Omental fat pad (tissue), 4 donors: ENCODE measurements around the gene CIC. TPM values are rescaled to one million over a fixed set of nuclear protein-coding genes. Genes with fewer than 3 reads are reported as not detected.
A peak's percentile ranks its signal among the peaks of the same experiment; 100 is the strongest.

ENCODE experiments used
- ATAC-seq: fragments of 150-250 bp; one replicate; pipeline ENCODE4 v1.9.1; 2016; ENCODE audit warnings: mild to moderate bottlenecking, moderate library complexity; ENCODE audit not compliant: low FRiP score
- DNase-seq: peaks from one replicate; pipeline ENCODE4 v3.0.0-alpha.2; 2019; ENCODE audit warnings: low spot score
- total RNA-seq, 4 donors: library from RNA; depleted of rRNA; stranded (reverse); fragments of >200 nt; gene quantifications; one replicate each; pipeline ENCODE4 v1.1.0, GENCODE V29; 2016
- TF ChIP-seq, protein P1 (sequence below), 3 donors: fragments of 450-650 bp; IDR thresholded peaks; one replicate each; pipeline ENCODE4 v1.5.1; 2016 to 2017; ENCODE audit warnings: antibody characterized with exemption in 3 of 3, mild to moderate bottlenecking in 3 of 3, moderate library complexity in 2 of 3

Gene CIC
- total RNA-seq, 4 donors from 2014 or later = 15.7 to 26.3 (median 21.0) TPM

DNA sequence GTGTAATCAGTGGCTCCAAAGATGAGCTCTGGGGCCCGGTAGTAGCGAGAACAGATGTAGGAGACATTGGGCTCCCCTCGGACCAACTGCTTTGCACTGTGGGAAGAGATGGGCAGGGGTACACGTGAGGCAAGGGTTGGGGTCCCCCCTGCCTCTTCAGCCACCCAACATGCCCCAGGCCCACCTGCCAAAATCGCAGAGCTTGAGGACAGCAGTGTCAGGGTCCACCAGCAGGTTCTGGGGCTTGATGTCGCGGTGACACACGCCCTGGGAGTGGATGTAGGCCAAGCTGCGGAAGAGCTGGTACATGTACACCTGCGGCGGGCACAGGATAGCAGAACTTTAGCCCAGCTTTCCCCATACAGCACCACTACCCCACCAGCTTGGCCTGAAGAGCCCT, 34.7 kb upstream of the CIC start:
- DNase-seq (no peak), ATAC-seq (no peak)
- TF ChIP-seq, protein P1, sequence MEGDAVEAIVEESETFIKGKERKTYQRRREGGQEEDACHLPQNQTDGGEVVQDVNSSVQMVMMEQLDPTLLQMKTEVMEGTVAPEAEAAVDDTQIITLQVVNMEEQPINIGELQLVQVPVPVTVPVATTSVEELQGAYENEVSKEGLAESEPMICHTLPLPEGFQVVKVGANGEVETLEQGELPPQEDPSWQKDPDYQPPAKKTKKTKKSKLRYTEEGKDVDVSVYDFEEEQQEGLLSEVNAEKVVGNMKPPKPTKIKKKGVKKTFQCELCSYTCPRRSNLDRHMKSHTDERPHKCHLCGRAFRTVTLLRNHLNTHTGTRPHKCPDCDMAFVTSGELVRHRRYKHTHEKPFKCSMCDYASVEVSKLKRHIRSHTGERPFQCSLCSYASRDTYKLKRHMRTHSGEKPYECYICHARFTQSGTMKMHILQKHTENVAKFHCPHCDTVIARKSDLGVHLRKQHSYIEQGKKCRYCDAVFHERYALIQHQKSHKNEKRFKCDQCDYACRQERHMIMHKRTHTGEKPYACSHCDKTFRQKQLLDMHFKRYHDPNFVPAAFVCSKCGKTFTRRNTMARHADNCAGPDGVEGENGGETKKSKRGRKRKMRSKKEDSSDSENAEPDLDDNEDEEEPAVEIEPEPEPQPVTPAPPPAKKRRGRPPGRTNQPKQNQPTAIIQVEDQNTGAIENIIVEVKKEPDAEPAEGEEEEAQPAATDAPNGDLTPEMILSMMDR (IDR thresholded peaks at IDR 0.05) = no peak

DNA sequence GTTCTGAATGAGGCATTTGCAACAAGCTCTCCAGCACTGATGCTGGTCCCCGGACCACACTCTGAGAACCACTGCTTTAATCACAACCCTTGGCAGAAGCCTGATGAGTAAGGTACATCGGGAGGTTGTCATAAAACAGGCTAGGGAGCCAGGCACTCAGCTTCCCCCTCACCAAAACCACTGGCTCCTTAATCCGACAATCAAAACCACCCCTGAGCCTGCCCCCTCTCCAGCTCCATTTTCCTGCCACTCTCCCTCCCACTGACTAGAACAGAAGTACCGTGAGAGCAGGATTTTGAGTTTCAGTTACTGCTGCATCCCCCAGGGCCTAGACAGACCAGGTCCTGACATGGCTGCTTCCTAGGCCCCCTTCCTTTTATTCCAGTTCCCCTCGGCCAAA, 33.9 kb upstream of the CIC start:
- TF ChIP-seq, protein P1 (IDR thresholded peaks at IDR 0.05) = no peak
- no peak for ATAC-seq
- DNase-seq = no peak

DNA sequence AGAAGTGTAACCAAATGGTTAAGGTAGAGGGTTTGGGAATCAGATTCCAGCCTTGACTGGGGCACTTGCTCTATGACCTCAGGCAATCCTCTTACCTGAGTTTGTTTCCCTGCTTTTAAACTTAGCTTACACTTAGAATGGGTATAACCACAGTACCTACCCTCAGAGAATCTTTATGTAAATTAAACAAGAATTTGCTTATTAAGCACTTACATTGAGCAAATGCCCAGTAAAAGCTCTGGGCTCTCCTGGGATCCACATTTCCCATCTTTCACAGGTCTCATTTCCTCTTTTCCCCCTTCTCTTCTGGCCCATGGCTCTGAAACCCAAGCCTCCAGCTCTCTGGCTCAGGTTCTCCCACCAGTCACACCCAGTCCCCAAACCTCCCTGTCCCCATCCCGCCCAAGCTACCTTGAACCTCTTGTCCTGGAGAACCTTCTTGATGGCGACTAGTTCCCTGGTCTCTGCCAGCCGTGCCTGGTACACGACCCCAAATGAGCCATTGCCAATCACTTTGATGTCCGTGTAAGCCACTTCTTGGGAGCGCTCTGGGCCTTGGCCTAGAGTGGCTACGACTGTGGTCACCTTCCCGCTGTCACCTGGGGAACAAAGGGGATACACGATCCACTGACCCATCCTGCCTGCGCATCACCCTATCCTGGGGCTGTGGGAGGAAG, 29.4 kb upstream of the CIC start:
- TF ChIP-seq, protein P1 (IDR thresholded peaks at IDR 0.05) = no peak
- DNase-seq (no peak), ATAC-seq (no peak)

DNA sequence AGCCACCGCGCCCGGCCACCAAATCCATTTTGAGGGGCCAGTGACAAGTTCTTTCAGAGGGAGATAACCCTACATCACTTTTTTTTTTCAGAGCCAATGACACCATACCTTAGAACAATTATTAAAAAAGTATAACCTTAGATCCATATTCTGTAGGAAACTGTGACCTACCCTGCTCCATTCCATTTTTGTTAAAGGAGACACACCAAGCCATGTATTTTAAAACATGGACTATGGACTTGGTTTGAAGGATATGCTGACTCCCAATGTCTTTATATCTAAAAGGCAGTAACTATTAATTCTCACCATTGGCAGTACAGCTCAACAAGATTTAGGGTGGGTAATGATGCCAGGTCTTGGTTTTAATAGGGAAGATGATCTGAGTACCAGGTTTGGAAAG, 27.8 kb upstream of the CIC start:
- DNase-seq (no peak), ATAC-seq (no peak)
- TF ChIP-seq, protein P1 (IDR thresholded peaks at IDR 0.05) = no peak

DNA sequence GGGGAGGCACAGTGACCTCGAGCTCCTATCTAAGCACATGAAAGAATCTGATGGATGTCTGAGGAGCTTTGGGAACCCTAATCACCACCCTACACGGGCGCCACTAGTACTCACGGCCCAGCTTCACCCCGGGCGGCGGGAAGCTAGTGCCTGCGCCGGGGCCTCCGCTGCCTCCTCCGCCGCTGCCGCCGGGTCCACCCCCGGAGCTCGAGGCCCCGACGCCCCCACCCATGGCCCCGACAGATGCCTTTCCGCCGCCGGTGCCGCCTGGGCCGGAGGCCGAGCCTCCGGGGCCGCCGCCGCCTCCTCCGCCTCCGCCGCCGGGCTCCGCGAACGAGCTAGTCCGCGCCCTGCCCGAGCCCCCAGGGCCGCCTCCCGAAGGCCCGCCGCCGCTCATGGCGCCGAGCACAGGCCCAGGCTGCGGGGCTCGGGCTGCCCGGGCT, 27.0 kb upstream of the CIC start:
- ATAC-seq = no peak
- TF ChIP-seq, protein P1 (IDR thresholded peaks at IDR 0.05) = no peak
- no peak for DNase-seq

DNA sequence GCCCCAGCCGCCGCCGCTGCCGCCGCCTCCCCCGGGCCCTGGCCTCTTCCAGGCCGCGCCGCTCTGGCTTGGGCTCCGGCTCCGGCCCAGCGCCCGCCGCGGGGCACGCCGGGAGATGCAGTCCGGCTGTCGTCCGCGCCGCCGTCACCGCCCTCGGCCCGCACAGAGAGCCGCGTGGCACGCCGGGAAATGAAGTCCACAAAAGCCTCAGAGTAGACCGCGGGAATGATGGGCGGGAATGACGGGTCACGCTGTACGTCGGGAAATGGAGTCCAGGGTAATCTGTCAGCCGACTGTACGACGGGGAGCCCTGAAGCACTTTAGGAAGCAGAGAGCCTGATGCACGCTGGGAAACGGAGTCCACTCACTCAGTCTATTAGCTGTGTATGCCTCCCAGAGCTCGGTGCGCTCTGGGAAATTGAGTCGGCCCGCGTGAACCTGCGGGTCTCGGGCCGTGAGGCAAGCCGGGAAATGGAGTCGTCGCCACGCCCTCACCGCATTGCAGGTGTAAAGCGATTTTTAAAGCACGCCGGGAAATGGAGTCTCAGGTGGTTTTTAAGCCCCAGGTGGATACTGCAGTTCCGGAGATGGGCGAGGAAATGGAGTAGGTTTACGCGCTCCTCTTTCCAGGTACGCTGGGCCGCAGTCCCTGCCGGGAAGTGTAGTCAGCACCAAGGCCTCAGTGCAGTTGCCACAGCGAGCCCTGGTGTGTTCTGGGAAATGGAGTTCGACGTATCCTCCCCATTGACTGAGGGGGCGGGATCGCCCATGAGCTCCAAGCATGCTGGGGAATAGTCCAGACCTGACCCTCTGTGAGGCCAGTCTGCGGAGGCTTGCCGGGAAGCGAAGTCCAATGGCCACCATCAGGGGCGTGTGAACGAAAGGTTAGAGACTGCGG, 26.3 kb upstream of the CIC start, which contains the start of gene GSK3A:
Gene GSK3A, minus strand, starts transcription at position 91 of the 898 bp plus-strand sequence. CDS start 137 bp downstream, outside the sequence.
- DNase-seq = peak; percentile 90
- TF ChIP-seq, protein P1 (IDR thresholded peaks at IDR 0.05) = no peak
- peak; percentile 89 for ATAC-seq
